T-helper 1 cell treated with Interleukin-12 subunit alpha and Interleukin-12 subunit beta and Interleukin-4 antibody, amounts not matched to agents 30 μg/mL and 1 μg/mL, for 36 hours (primary cell): Measurements from ENCODE around the gene ROGDI.
A peak's percentile ranks its signal among the peaks of the same experiment; 100 is the strongest.

Source experiments
- H3K27ac Mint-ChIP-seq: one replicate; pipeline ENCODE4 v1.8.0; 2021; ENCODE audit warnings: mild to moderate bottlenecking, mixed read lengths
- H3K27me3 Mint-ChIP-seq: one replicate; pipeline ENCODE4 v1.8.0; 2021; ENCODE audit warnings: low read depth, mixed read lengths
- H3K36me3 Mint-ChIP-seq: one replicate; pipeline ENCODE4 v1.8.0; 2021; ENCODE audit warnings: low read depth, mixed read lengths
- H3K4me1 Mint-ChIP-seq: one replicate; pipeline ENCODE4 v1.8.0; 2021; ENCODE audit warnings: low read depth, mixed read lengths
- H3K4me3 Mint-ChIP-seq: one replicate; pipeline ENCODE4 v1.8.0; 2021; ENCODE audit warnings: mild to moderate bottlenecking, moderate library complexity, mixed read lengths
- H3K9me3 Mint-ChIP-seq: one replicate; pipeline ENCODE4 v1.8.0; 2021; ENCODE audit warnings: mixed read lengths

Gene ROGDI

DNA sequence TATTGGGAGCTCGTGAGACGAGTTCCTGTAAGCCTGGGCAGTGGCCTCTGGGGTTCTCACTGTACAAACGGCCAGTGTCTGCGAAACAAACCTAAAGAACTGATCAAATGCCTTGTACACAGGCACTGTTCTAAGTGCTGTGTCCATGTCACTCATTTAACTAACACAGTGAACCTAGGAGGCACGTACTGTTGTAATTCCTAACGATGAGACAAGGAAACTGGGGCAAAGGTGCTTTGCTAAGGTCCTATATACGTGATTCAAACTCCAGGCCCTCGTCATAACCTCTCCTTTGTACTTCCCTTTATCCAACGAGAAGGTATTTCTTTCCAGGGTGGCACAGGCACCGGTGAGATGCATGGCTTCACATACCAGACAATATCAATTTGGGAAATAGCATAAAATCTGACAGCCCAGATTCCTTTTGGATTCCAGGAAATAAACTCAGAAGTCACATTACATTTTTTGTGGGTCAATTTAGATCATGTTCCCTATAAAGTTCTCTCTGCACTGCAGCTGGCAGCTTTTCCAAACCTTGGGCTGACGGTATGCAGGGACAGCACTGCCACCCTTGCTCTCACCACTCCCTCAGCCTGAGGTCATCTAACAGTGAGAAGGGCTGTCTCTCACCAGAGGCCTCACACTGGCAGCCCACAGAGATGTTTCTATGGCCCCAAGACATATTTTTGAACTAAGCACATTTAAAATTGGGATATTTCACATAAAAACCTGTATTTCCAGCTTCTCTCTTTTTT lies 26.3 kb upstream of the ROGDI start:
- H3K36me3 Mint-ChIP-seq, result peaks cover 57% of the 10 kb centered on the region
- H3K9me3 Mint-ChIP-seq, result no peaks in the 10 kb centered on the region
- no peak overlapping the region for H3K4me3 Mint-ChIP-seq
- H3K4me1 Mint-ChIP-seq, result peaks cover 2% of the 10 kb centered on the region
- no peak overlapping the region for H3K27ac Mint-ChIP-seq
- H3K27me3 Mint-ChIP-seq, result no peaks in the 10 kb centered on the region

DNA sequence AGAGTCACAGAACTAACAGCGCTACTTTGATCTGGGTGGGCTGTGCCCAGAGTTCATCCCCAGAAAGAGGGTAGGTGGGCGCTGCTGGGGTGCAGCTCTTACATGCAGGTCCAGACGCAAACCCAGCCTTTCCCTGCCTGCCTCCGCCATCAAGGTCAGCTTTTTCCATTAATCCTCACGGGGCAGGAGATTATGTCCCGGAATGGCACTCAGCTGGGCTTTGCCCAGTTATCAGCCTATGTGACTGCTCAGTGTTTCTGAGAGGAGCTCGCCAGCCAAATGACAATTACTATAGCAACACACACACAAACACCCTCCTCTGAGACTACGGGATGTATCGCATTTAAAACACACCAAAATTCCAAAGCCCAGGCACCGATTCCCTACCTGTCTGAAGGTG lies 24.5 kb upstream of the ROGDI start:
- Mint-ChIP-seq H3K9me3 (no peaks in the 10 kb centered on the region), H3K36me3 (peaks cover 53% of the 10 kb centered on the region), H3K4me1 (peaks cover 2% of the 10 kb centered on the region), H3K4me3 (no peak overlapping the region), H3K27ac (no peak overlapping the region), H3K27me3 (no peaks in the 10 kb centered on the region)

DNA sequence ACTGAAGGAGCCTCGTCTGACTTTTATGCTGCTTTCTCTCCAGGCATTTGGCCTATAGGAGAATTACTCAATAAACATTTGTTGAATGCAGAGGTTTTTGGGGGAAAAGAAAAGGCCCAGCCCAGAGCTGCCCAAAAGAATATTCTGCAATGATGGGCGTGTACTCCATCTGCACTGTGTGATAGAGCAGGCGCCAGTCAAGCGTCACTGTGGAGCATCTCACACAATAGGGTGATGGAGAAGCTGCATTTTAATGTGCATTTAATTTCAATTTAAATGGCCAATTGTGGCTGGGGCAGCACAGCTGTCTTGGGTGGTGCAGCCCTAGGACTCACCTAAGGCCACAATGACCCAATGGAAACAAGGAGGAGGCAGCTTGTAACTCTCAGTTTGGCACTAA lies 24.1 kb upstream of the ROGDI start:
- no peaks in the 10 kb centered on the region for H3K27me3 Mint-ChIP-seq
- H3K4me1 Mint-ChIP-seq, result peaks cover 2% of the 10 kb centered on the region
- H3K9me3 Mint-ChIP-seq, result no peaks in the 10 kb centered on the region
- no peak overlapping the region for H3K4me3 Mint-ChIP-seq
- peaks cover 53% of the 10 kb centered on the region for H3K36me3 Mint-ChIP-seq
- H3K27ac Mint-ChIP-seq, result no peak overlapping the region

DNA sequence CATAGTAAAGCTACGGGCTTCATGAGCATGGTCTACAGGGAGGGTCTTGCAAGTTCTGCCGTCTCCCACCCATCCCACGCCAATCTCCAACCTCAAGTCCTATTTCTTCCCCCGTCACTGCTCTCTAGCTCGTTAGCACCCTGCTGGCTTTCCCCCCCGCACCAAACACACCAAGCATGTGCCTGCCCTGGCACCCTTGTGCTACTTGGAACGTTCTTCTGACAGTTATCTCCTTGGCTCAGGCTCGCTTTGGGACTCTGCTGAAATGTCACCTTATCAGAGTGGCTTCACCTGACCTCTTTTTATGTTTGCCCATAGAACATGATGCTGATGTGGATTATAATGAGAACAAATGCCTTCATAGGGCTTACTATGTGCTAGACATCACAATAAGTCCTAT lies 22.8 kb upstream of the ROGDI start:
- Mint-ChIP-seq H3K9me3 (no peaks in the 10 kb centered on the region), H3K27me3 (no peaks in the 10 kb centered on the region), H3K4me1 (peaks cover 2% of the 10 kb centered on the region), H3K4me3 (no peak overlapping the region), H3K36me3 (peaks cover 46% of the 10 kb centered on the region), H3K27ac (no peak overlapping the region)

DNA sequence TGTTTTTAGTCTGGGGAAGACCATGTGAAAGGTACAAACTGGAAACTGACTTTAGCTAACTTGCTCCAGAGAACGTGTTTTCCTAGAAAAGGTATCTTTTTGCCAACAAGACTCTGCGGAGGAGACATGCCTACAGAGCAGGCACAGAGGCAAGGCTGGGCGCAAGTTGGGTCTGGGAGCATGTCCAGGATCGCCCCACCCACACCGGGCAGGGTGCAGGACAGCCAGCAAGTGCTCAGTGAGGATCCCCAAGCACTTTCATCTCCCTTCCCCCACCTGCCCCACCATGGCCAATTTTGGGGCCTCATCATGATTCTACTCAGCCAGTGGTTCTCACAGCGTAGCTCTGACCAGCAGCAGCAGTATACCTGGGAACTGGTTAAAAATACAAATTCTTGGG lies 18.2 kb upstream of the ROGDI start:
- H3K4me3 Mint-ChIP-seq, result no peak overlapping the region
- H3K36me3 Mint-ChIP-seq, result peaks cover 44% of the 10 kb centered on the region
- H3K9me3 Mint-ChIP-seq, result no peaks in the 10 kb centered on the region
- H3K27me3 Mint-ChIP-seq, result no peaks in the 10 kb centered on the region
- H3K27ac Mint-ChIP-seq, result no peak overlapping the region
- H3K4me1 Mint-ChIP-seq, result no peaks in the 10 kb centered on the region

DNA sequence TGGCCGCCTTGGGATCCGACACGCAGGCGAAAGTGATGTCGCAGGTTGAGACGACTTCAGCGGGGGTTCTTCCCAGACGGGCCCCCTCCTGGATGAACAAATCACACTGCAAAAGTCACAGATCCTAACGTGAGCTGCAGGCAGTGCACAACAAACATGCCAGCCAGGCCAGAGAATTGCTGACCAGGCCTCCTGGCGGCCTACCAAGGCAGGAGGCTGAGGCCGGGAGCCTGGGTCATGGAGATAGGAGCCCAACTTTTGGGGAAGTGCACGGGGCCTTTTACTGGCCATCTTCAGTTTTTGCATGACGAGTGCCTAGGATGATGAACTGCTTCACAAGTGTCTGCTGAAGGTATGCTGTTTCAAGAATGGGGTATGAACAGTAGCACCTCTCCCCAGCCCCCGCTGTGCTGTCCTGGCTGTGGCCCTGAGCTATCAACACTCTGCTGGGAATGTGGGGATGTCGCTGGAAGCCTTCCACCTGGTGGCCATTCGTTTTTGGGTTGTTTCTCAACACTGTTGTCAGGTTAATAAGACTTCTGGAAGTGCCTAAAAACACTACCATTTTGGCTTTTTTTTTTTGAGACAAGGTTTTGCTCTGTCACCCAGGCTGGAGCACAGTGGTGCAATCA lies 12.2 kb upstream of the ROGDI start:
- H3K4me3 Mint-ChIP-seq, result no peak overlapping the region
- no peak overlapping the region for H3K27ac Mint-ChIP-seq
- H3K36me3 Mint-ChIP-seq, result peaks cover 43% of the 10 kb centered on the region
- no peaks in the 10 kb centered on the region for H3K27me3 Mint-ChIP-seq
- H3K9me3 Mint-ChIP-seq, result no peaks in the 10 kb centered on the region
- peaks cover 2% of the 10 kb centered on the region for H3K4me1 Mint-ChIP-seq

DNA sequence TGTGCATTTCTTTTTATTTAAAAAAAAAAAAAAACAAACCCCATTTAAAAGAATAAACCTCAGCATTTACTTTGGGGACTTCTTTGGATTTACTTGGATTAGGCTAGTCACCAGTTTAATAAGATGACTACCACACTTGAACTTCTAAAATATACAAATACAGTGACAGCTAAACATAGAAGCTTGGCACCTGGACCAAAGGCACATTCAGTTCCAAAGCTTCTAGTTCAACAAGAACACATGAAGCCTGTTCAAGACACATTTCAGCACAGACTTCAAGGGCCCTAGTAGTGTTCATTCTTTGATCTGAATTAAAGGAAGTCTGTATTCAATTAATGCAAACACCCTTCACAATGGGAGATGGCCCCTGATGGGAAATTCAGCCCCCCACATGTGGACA lies 11.6 kb upstream of the ROGDI start:
- Mint-ChIP-seq H3K9me3 (no peaks in the 10 kb centered on the region), H3K36me3 (peaks cover 40% of the 10 kb centered on the region), H3K27ac (no peak overlapping the region), H3K27me3 (no peaks in the 10 kb centered on the region), H3K4me1 (peaks cover 2% of the 10 kb centered on the region), H3K4me3 (no peak overlapping the region)

DNA sequence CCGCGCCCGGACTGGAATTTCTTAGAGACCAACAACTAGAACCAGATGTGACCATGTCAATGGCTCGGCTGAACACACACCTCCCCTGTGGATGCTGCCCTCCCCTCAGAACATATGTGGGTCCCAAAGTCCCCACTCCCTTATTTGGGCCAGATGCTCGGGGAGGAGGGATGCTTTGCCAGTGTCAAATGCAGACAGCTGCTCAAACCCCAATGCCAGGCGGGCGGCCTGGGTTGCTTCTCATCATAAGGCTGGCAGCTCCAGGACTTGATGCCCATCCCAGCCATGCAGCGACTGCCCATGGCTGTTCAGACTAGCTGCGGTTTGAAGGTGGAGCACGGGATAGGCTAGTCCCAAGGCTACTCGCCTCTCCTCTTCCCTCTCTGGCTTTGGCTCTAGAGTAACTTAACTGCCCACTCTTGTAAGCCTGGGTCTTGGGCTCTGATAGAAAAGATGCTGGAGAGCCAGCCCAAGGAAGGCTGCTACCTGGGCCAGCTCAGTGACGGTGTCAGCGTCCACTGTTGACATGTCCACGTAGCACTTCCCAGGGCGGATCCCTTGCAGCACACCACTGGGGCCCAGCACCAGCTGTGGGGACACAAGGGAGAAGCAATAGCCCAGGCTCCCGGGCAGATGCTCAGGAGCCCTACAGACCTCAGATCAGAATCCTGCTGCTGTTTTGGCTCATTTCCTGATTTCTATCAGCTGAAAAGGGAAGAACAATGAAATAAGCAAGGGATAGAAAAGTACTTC lies 11.0 kb upstream of the ROGDI start:
- H3K36me3 Mint-ChIP-seq, result peaks cover 38% of the 10 kb centered on the region
- H3K9me3 Mint-ChIP-seq, result no peaks in the 10 kb centered on the region
- H3K4me1 Mint-ChIP-seq, result peaks cover 2% of the 10 kb centered on the region

DNA sequence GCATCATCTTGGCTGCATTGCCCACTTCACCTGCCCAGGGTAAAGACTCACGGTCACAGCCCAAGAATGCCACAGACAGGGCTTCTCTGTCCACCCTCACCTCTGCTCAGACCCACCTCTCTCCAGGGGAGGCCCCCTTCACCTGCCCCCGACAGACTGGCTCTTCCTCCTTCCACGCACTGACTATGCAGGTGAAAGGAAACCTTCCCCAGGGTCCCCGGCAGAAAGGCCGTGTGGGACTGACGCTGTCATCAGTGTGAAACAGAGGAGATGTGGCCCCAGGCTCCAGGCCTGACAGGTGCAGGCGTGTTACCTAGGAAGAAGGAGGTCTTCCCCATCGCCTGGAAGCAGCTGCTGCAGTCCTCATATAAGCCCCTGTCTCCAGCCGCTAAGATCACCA lies 9.3 kb upstream of the ROGDI start:
- Mint-ChIP-seq H3K4me3 (no peak overlapping the region), H3K4me1 (peaks cover 2% of the 10 kb centered on the region), H3K36me3 (peaks cover 40% of the 10 kb centered on the region), H3K9me3 (no peaks in the 10 kb centered on the region), H3K27me3 (no peaks in the 10 kb centered on the region), H3K27ac (peak overlapping the region; percentile 29)

More for the DNA sequence above, 11.0 kb upstream of the ROGDI start:
- Mint-ChIP-seq H3K4me3 (no peak overlapping the region), H3K27me3 (no peaks in the 10 kb centered on the region), H3K27ac (peak overlapping the region; percentile 21)

DNA sequence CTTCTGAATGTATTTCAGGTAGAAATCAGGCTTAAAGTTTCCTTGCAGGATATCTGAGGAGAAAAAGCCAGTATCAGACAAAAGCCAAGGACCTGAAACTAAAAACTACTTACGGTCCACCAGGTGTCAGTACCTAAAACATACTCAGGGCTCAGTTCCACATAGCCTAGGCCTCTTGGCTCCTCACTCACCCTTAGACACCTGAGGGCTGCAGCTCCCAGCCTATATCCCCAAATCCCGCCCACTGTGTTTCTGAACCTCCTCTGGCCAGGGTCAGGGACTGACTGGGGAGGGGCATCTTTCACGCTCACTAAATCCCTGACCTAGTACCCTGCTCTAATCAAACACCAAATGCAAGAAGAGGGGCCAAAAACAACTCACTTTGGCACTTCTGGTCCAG lies 8.8 kb upstream of the ROGDI start:
- no peaks in the 10 kb centered on the region for H3K9me3 Mint-ChIP-seq
- H3K27ac Mint-ChIP-seq, result no peak overlapping the region
- H3K4me3 Mint-ChIP-seq, result no peak overlapping the region
- peaks cover 36% of the 10 kb centered on the region for H3K36me3 Mint-ChIP-seq
- peaks cover 2% of the 10 kb centered on the region for H3K4me1 Mint-ChIP-seq
- H3K27me3 Mint-ChIP-seq, result no peaks in the 10 kb centered on the region

DNA sequence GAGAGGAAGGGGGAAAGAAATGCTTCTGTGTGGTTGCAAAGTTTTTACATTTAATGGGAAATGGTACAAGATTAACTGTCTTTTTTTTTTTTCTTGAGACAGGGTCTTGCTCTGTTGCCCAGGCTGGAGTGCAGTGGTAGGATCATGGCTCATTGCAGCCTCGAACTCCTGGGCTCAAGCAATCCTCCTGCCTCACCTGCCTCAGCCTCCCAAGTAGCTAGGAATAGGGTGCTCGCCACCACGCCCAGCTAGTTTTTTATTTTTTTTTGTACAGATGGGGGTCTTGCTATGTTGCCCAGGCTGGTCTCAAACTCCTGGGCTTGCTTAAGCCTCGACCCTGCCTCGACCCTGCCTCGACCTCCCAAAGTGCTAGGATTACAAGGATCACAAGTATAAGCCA lies 3.8 kb upstream of the ROGDI start:
- no peaks in the 10 kb centered on the region for H3K27me3 Mint-ChIP-seq
- no peak overlapping the region for H3K4me3 Mint-ChIP-seq
- no peak overlapping the region for H3K27ac Mint-ChIP-seq
- H3K9me3 Mint-ChIP-seq, result no peaks in the 10 kb centered on the region
- peaks cover 15% of the 10 kb centered on the region for H3K36me3 Mint-ChIP-seq
- H3K4me1 Mint-ChIP-seq, result peaks cover 6% of the 10 kb centered on the region

DNA sequence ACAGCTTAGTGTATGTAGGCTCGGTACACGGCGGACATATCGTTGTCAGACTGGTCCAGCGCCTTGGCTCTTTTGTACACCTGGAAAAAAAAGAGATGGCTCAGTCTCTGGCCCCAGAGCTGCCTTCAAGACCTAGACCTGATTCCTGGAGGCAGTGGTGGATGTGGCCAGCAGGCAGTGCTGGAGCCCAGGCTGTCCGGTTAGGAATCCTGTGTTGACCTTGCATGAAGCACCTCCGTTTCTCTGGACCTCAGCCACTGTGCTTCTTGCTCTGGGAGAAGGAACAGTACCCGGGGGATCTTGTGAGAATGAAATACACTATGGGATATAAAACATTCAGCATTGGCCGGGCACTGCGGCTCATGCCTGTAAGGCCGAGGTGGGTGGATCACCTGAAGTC lies 2.8 kb upstream of the ROGDI start:
- peaks cover 15% of the 10 kb centered on the region for H3K36me3 Mint-ChIP-seq
- H3K27me3 Mint-ChIP-seq, result no peaks in the 10 kb centered on the region
- H3K27ac Mint-ChIP-seq, result no peak overlapping the region
- no peaks in the 10 kb centered on the region for H3K9me3 Mint-ChIP-seq
- H3K4me1 Mint-ChIP-seq, result peaks cover 9% of the 10 kb centered on the region
- no peak overlapping the region for H3K4me3 Mint-ChIP-seq

DNA sequence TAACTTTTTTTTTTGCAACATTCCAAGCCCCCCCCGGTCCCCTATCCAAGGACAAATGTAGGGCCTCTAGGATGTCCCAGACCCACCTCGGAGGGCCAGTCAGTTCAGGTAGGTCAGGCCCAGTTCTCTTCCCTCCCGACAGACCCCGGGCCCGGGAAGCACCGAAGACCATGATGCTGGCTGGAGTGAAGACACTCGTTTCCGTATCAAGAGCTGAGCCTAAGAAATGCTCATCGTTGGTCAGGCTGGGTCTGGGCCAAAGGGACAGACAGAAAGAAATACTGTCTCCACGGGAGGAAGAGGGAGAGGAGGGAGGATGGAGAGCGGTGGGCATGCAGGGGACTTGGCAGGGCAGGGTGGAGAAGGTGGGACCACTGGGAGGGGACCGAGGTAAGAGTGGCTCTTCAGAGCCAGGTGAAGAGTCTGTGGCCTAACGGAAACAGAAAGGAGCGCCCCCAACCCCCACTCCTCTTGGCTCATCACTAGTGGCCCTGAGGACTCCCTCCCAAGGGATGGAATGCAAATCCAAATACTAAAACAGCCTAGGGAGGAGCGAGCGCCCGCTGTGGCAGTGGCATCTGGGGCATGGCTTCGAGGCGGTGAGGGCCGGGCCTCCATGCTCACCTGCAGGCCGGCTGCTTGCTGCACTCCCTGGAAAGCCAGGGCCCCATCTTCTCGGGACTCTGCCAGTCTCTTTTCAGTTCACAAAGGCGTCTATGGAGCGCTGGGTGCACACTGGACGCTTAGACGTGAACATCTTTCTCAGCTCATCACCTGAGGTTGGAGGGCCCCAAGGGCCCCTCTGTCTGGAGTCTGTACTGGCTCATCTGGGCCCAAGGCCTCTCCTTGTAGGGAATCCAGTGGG lies 1.7 kb upstream of the ROGDI start:
- Mint-ChIP-seq H3K4me3 (peak overlapping the region; percentile 40), H3K4me1 (peaks cover 9% of the 10 kb centered on the region), H3K9me3 (no peaks in the 10 kb centered on the region), H3K36me3 (peaks cover 15% of the 10 kb centered on the region), H3K27me3 (no peaks in the 10 kb centered on the region), H3K27ac (no peak overlapping the region)

DNA sequence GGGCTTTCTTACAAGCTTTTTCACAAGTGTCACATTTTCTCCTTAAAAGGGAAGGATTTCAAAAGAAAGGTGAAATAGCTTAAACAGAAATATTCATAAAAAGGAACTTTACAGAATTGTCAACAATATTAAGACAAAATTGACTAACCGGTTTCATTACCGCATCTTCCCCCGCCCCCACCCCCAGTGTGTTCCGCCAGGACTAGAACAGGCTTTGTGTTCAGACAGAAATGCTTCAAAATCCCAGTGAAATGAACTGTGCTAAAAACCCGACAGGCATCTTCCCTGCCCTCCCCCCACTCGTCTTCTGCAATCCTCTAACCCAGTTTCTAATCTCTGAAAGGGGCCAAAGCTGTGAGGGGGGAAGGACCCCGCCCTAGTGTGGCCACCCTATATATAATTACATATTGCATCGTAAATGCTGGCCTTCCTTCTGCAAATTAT lies 990 bp upstream of the ROGDI start:
- H3K36me3 Mint-ChIP-seq, result peaks cover 13% of the 10 kb centered on the region
- H3K4me1 Mint-ChIP-seq, result peaks cover 9% of the 10 kb centered on the region
- no peaks in the 10 kb centered on the region for H3K27me3 Mint-ChIP-seq
- H3K27ac Mint-ChIP-seq, result no peak overlapping the region
- peak overlapping the region; percentile 81 for H3K4me3 Mint-ChIP-seq
- H3K9me3 Mint-ChIP-seq, result no peaks in the 10 kb centered on the region
